H9 (cell line): ENCODE measurements around the gene CDK12. TPM values are rescaled to one million over a fixed set of nuclear protein-coding genes. Genes with fewer than 3 reads are reported as not detected.

Experiments used
- DNase-seq: peaks from one replicate; pipeline ENCODE4 v3.0.0-alpha.2; 2017
- H2AFZ ChIP-seq: one replicate; pipeline ENCODE4 v1.6.1; 2013; ENCODE audit warnings: mild to moderate bottlenecking, low read length, control low read depth, moderate library complexity
- H2AK5ac ChIP-seq: 2 replicates; pipeline ENCODE4 v1.6.1; 2013; ENCODE audit warnings: low read length, control low read depth, mixed read lengths; ENCODE audit not compliant: insufficient read length
- H2BK120ac ChIP-seq: one replicate; pipeline ENCODE4 v1.6.1; 2013; ENCODE audit warnings: low read depth, mild to moderate bottlenecking, low read length, control low read depth, inconsistent platforms; ENCODE audit not compliant: poor library complexity, severe bottlenecking
- H2BK12ac ChIP-seq: 2 replicates; pipeline ENCODE4 v1.6.1; 2013; ENCODE audit warnings: low read length, control low read depth, mixed read lengths, low read depth; ENCODE audit not compliant: insufficient read length
- H2BK15ac ChIP-seq: 2 replicates; pipeline ENCODE4 v1.6.1; 2013; ENCODE audit warnings: low read depth, low read length, control low read depth
- H2BK20ac ChIP-seq: one replicate; pipeline ENCODE4 v1.6.1; 2013; ENCODE audit warnings: low read depth, mild to moderate bottlenecking, low read length, control low read depth, inconsistent platforms; ENCODE audit not compliant: poor library complexity, severe bottlenecking
- H2BK5ac ChIP-seq: 2 replicates; pipeline ENCODE4 v1.6.1; 2013; ENCODE audit warnings: low read length, control low read depth, mixed read lengths; ENCODE audit not compliant: insufficient read length
- H3K14ac ChIP-seq: 2 replicates; pipeline ENCODE4 v1.6.1; 2013; ENCODE audit warnings: low read length, control low read depth; ENCODE audit not compliant: insufficient read depth
- H3K18ac ChIP-seq: 2 replicates; pipeline ENCODE4 v1.6.1; 2013; ENCODE audit warnings: low read depth, mild to moderate bottlenecking, mixed read lengths, low read length, control low read depth; ENCODE audit not compliant: insufficient read length
- H3K23ac ChIP-seq: 2 replicates; pipeline ENCODE4 v1.6.1; 2013; ENCODE audit warnings: low read length, control low read depth, mixed read lengths, low read depth; ENCODE audit not compliant: insufficient read length
- H3K23me2 ChIP-seq: 2 replicates; pipeline ENCODE4 v1.6.1; 2013; ENCODE audit warnings: low read depth, mild to moderate bottlenecking, mixed read lengths, low read length, control low read depth; ENCODE audit not compliant: insufficient read length, poor library complexity, severe bottlenecking
- H3K27ac ChIP-seq: 2 replicates; pipeline ENCODE4 v1.5.1; 2013; ENCODE audit warnings: low read length, control low read depth, mixed read lengths, low read depth; ENCODE audit not compliant: insufficient read length
- H3K27me3 ChIP-seq: 2 replicates; pipeline ENCODE4 v1.6.1; 2013; ENCODE audit warnings: low read length, control low read depth, inconsistent platforms; ENCODE audit not compliant: insufficient read depth
- H3K4ac ChIP-seq: 2 replicates; pipeline ENCODE4 v1.6.1; 2013; ENCODE audit warnings: low read depth, mild to moderate bottlenecking, control low read depth, inconsistent platforms, low read length, moderate library complexity
- H3K4me1 ChIP-seq: 2 replicates; pipeline ENCODE4 v1.6.1; 2013; ENCODE audit warnings: low read length, control low read depth, inconsistent platforms; ENCODE audit not compliant: insufficient read depth
- H3K4me2 ChIP-seq: 2 replicates; pipeline ENCODE4 v1.6.1; 2013; ENCODE audit warnings: low read length, control low read depth, mixed read lengths; ENCODE audit not compliant: insufficient read length, insufficient read depth
- H3K56ac ChIP-seq: 2 replicates; pipeline ENCODE4 v1.6.1; 2013; ENCODE audit warnings: low read depth, mild to moderate bottlenecking, mixed read lengths, low read length, control low read depth; ENCODE audit not compliant: insufficient read length
- H3K79me1 ChIP-seq: 2 replicates; pipeline ENCODE4 v1.6.1; 2013; ENCODE audit warnings: low read depth, mild to moderate bottlenecking, moderate library complexity, low read length, control low read depth, inconsistent platforms; ENCODE audit not compliant: insufficient read depth, poor library complexity, severe bottlenecking
- H3K79me2 ChIP-seq: 2 replicates; pipeline ENCODE4 v1.6.1; 2013; ENCODE audit warnings: low read length, control low read depth, inconsistent platforms; ENCODE audit not compliant: insufficient read depth
- H3K9ac ChIP-seq: 2 replicates; pipeline ENCODE4 v1.6.1; 2013; ENCODE audit warnings: low read length, control low read depth, mixed read lengths; ENCODE audit not compliant: insufficient read length; ENCODE audit errors: extremely low read depth
- H3K9me3 ChIP-seq: one replicate; pipeline ENCODE4 v1.6.1; 2013; ENCODE audit warnings: low read depth, low read length, inconsistent platforms; ENCODE audit not compliant: control insufficient read depth
- H3T11ph ChIP-seq: one replicate; pipeline ENCODE4 v1.6.1; 2013; ENCODE audit warnings: mild to moderate bottlenecking, low read length, control low read depth, inconsistent platforms
- H4K20me1 ChIP-seq: one replicate; pipeline ENCODE4 v1.6.1; 2013; ENCODE audit not compliant: control insufficient read depth, insufficient read length, insufficient read depth
- H4K5ac ChIP-seq: 2 replicates; pipeline ENCODE4 v1.6.1; 2013; ENCODE audit warnings: low read depth, mild to moderate bottlenecking, mixed read lengths, low read length, control low read depth; ENCODE audit not compliant: insufficient read length
- H4K8ac ChIP-seq: replicated peaks from 2 replicates; pipeline ENCODE4 v1.6.1; 2013; ENCODE audit warnings: low read length, control low read depth, mixed read lengths, low read depth; ENCODE audit not compliant: insufficient read length
- H4K91ac ChIP-seq: 2 replicates; pipeline ENCODE4 v1.6.1; 2013; ENCODE audit warnings: low read depth, mild to moderate bottlenecking, moderate library complexity, mixed read lengths, low read length, control low read depth; ENCODE audit not compliant: insufficient read length
- H3K27ac Mint-ChIP-seq, 3 experiments: 2 replicates in 2 of 3; 3 replicates in 1 of 3; pipeline ENCODE4 v1.8.0; 2020 to 2021; ENCODE audit warnings: mixed read lengths in 3 of 3, mild to moderate bottlenecking in 1 of 3, moderate library complexity in 1 of 3
- H3K27me3 Mint-ChIP-seq: 2 replicates; pipeline ENCODE4 v1.8.0; 2021; ENCODE audit warnings: low read depth, mild to moderate bottlenecking, moderate library complexity, mixed read lengths
- H3K36me3 Mint-ChIP-seq, 3 experiments: 2 replicates in 2 of 3; 3 replicates in 1 of 3; pipeline ENCODE4 v1.8.0; 2020 to 2021; ENCODE audit warnings: low read depth in 3 of 3, mixed read lengths in 3 of 3; ENCODE audit not compliant: insufficient read depth in 1 of 3
- H3K4me1 Mint-ChIP-seq, 2 experiments: 2 replicates each; pipeline ENCODE4 v1.8.0; 2020; ENCODE audit warnings: mixed read lengths in 2 of 2
- H3K4me3 Mint-ChIP-seq, 2 experiments: 2 replicates in 1 of 2; 3 replicates in 1 of 2; pipeline ENCODE4 v1.8.0; 2020 to 2021; ENCODE audit warnings: mild to moderate bottlenecking in 2 of 2, mixed read lengths in 2 of 2, moderate library complexity in 1 of 2
- H3K9me3 Mint-ChIP-seq, 2 experiments: 2 replicates in 1 of 2; 3 replicates in 1 of 2; pipeline ENCODE4 v1.8.0; 2020; ENCODE audit warnings: mild to moderate bottlenecking in 2 of 2, mixed read lengths in 2 of 2, moderate library complexity in 1 of 2
- WGBS: extraction: QIAGEN DNeasy Blood & Tissue Kit; methylation state at CpG from one replicate; pipeline ENCODE4 v1.1.7; 2013; ENCODE audit warnings: missing lambda C conversion rate, low lambda C conversion rate, mixed read lengths; ENCODE audit not compliant: insufficient read length; ENCODE audit errors: extremely low coverage; 5-methylcytosine and 5-hydroxymethylcytosine counted together
- total RNA-seq: library from RNA; stranded (reverse); gene quantifications from 2 replicates; pipeline ENCODE4 v1.2.1, GENCODE V29; 2021
- TF ChIP-seq, protein P1 (sequence below): fragments of 200-600 bp; sonication (generic); conservative IDR thresholded peaks from 3 replicates; pipeline ENCODE4 v1.8.0; 2021; ENCODE audit warnings: antibody characterized with exemption, mild to moderate bottlenecking

Gene CDK12
- total RNA-seq, 1 experiment from 2014 or later = 87.6 TPM

DNA sequence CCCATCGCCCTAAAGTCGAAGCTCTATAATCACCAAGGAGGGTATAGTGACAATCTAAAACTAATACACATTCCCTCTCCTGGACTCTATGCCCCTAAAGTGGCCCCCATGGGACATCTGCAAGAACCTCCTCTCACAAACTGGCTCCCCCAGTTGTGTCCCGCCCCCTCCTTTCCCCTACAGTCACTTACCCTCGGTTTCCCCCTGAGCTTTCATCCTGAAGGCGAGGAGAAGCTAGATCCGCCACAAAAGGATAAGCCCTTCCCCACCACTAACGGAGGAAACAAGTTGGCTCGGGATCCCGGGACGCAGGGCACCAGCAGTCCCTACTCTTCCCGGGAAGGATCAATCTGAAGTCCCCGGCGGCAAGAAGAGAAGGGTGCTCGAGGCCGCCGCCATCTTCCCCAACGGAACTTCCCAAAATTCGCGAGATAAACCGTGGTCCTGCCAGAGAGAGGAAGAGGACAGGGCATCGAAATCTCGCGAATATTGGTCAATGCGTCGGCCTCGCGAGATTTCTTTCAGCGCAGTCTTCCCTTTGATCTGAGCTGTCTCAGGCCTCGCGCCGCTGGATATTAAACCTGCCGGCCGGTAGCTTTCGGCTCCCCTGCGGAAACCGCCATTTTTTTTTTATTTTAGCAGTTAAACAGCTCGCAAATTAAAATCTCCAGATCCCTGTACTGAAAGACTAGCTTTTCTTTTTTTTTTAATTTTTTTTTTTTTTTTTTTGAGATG lies 10.3 kb upstream of the CDK12 start, which contains the start of gene MED1:
Gene MED1 (minus strand): TSS at position 417 of the 735 bp plus-strand sequence. CDS start 201 bp downstream, at position 216.
- Mint-ChIP-seq H3K27ac (peak within 1 kb of the TSS; percentile 97 to 100 (median 99)), H3K9me3 (no peaks in the 10 kb centered on the region), H3K4me3 (peak within 1 kb of the TSS; percentile 98), H3K27me3 (no peaks in the 10 kb centered on the region), H3K4me1 (peaks cover 3 to 4% of the 10 kb centered on the region in 2 experiments), H3K36me3 (peaks cover 5 to 21% (median 13%) of the 10 kb centered on the region in 3 experiments; a peak in 6 of 7 replicates)
- no peak within 1 kb of the TSS for H2BK20ac ChIP-seq
- H3K79me1 ChIP-seq = peaks cover 3% of the 10 kb centered on the region
- H3K4me1 ChIP-seq = no peaks in the 10 kb centered on the region
- H3K14ac ChIP-seq = peak within 1 kb of the TSS; percentile 100
- H2BK5ac ChIP-seq = peak within 1 kb of the TSS; percentile 92
- no peak within 1 kb of the TSS for H4K8ac ChIP-seq
- H4K5ac ChIP-seq = peak within 1 kb of the TSS; percentile 98
- no peak within 1 kb of the TSS for H3K56ac ChIP-seq
- peaks cover 11% of the 10 kb centered on the region; the same call in 1 of the 2 replicates for H3K79me2 ChIP-seq
- H3K4me2 ChIP-seq = peak within 1 kb of the TSS; percentile 91
- no peak within 1 kb of the TSS for H3K23ac ChIP-seq
- no CpG with 5 or more reads among the region's 37 CpGs for WGBS
- no peak within 1 kb of the TSS; the same call in 1 of the 2 replicates for H3K4ac ChIP-seq
- H2BK120ac ChIP-seq = no peak within 1 kb of the TSS
- TF ChIP-seq, protein P1, sequence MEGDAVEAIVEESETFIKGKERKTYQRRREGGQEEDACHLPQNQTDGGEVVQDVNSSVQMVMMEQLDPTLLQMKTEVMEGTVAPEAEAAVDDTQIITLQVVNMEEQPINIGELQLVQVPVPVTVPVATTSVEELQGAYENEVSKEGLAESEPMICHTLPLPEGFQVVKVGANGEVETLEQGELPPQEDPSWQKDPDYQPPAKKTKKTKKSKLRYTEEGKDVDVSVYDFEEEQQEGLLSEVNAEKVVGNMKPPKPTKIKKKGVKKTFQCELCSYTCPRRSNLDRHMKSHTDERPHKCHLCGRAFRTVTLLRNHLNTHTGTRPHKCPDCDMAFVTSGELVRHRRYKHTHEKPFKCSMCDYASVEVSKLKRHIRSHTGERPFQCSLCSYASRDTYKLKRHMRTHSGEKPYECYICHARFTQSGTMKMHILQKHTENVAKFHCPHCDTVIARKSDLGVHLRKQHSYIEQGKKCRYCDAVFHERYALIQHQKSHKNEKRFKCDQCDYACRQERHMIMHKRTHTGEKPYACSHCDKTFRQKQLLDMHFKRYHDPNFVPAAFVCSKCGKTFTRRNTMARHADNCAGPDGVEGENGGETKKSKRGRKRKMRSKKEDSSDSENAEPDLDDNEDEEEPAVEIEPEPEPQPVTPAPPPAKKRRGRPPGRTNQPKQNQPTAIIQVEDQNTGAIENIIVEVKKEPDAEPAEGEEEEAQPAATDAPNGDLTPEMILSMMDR = no peak
- H3K18ac ChIP-seq = peak within 1 kb of the TSS; percentile 100
- H3K9ac ChIP-seq = peak within 1 kb of the TSS; percentile 100
- no peaks in the 10 kb centered on the region for H3K27me3 ChIP-seq
- no peak within 1 kb of the TSS for H3T11ph ChIP-seq
- DNase-seq = peak; percentile 99
- no peak within 1 kb of the TSS for H2AK5ac ChIP-seq
- H3K27ac ChIP-seq = peak within 1 kb of the TSS; percentile 63
- H3K23me2 ChIP-seq = peaks cover 9% of the 10 kb centered on the region
- peak within 1 kb of the TSS; percentile 47 for H2BK12ac ChIP-seq
- H4K91ac ChIP-seq = no peak within 1 kb of the TSS
- no peaks in the 10 kb centered on the region for H3K9me3 ChIP-seq
- no peaks in the 10 kb centered on the region for H4K20me1 ChIP-seq
- no peak within 1 kb of the TSS for H2AFZ ChIP-seq
- H2BK15ac ChIP-seq = no peak within 1 kb of the TSS
